Fibroblast of lung (primary cell): ENCODE measurements around the gene RIMS1. TPM values are rescaled to one million over a fixed set of nuclear protein-coding genes. Genes with fewer than 3 reads are reported as not detected.

Experiments
- DNase-seq, 2 donors: peaks; one replicate each; pipeline versions ENCODE4 v3.0.0 to v3.0.0-alpha.2; 2010; ENCODE audit warnings: low read depth in 2 of 2
- H2AFZ ChIP-seq: 2 replicates; pipeline ENCODE4 v1.5.1; 2012; ENCODE audit warnings: low read length, control low read depth, inconsistent platforms
- H3K27ac ChIP-seq: 2 replicates; pipeline ENCODE4 v1.5.1; 2011; ENCODE audit warnings: low read length, control low read depth; ENCODE audit not compliant: insufficient read depth
- H3K27me3 ChIP-seq: 2 replicates; pipeline ENCODE4 v1.5.1; 2011; ENCODE audit warnings: mild to moderate bottlenecking, low read length; ENCODE audit not compliant: control insufficient read depth, insufficient read depth
- H3K36me3 ChIP-seq: 2 replicates; pipeline ENCODE4 v1.5.1; 2011; ENCODE audit warnings: low read length; ENCODE audit not compliant: control insufficient read depth, insufficient read depth
- H3K4me1 ChIP-seq: 2 replicates; pipeline ENCODE4 v1.5.1; 2011; ENCODE audit warnings: low read length; ENCODE audit not compliant: control insufficient read depth, insufficient read depth; ENCODE audit errors: extremely low read depth
- H3K4me2 ChIP-seq: 2 replicates; pipeline ENCODE4 v1.5.1; 2011; ENCODE audit warnings: low read length, control low read depth; ENCODE audit not compliant: insufficient read depth; ENCODE audit errors: extremely low read depth
- H3K4me3 ChIP-seq, 4 experiments: fragments of 200-600 bp in 1 of 4; sonication (generic) in 1 of 4; replicated peaks in 1 of 4; 2 replicates each; pipeline ENCODE4 v1.5.1; 2011 to 2016; ENCODE audit warnings: low read length in 4 of 4, low read depth in 3 of 4, mild to moderate bottlenecking in 3 of 4, control low read depth in 2 of 4, inconsistent platforms in 1 of 4, mixed read lengths in 1 of 4; ENCODE audit not compliant: insufficient read depth in 1 of 4; ENCODE audit errors: control extremely low read depth in 1 of 4
- H3K79me2 ChIP-seq: 2 replicates; pipeline ENCODE4 v1.5.1; 2012; ENCODE audit warnings: mild to moderate bottlenecking, low read length, inconsistent platforms; ENCODE audit not compliant: control insufficient read depth, insufficient read depth
- H3K9ac ChIP-seq: 2 replicates; pipeline ENCODE4 v1.5.1; 2011; ENCODE audit warnings: mild to moderate bottlenecking, low read length, control low read depth; ENCODE audit not compliant: insufficient read depth
- H3K9me3 ChIP-seq: 2 replicates; pipeline ENCODE4 v1.5.1; 2012; ENCODE audit warnings: low read depth, low read length; ENCODE audit not compliant: control insufficient read depth, insufficient read depth
- H4K20me1 ChIP-seq: 2 replicates; pipeline ENCODE4 v1.5.1; 2011; ENCODE audit warnings: low read length; ENCODE audit not compliant: control insufficient read depth, insufficient read depth; ENCODE audit errors: extremely low read depth
- CTCF ChIP-seq, 2 donors: IDR thresholded peaks in 1 of 2; conservative IDR thresholded peaks in 1 of 2; 1 replicate in 1 of 2; 2 replicates in 1 of 2; pipeline ENCODE4 v1.5.1; 2011 to 2012; ENCODE audit warnings: low read length in 2 of 2, control low read depth in 1 of 2, inconsistent platforms in 1 of 2, low read depth in 1 of 2, mild to moderate bottlenecking in 1 of 2
- EZH2 ChIP-seq: IDR thresholded peaks from 2 replicates; pipeline ENCODE4 v1.5.1; 2012; ENCODE audit warnings: low read length, control low read depth, mild to moderate bottlenecking; ENCODE audit errors: missing control alignments
- polyA plus RNA-seq, 2 donors: library from polyadenylated mRNA; depleted of rRNA in 1 of 2; stranded (reverse) in 1 of 2; unstranded in 1 of 2; fragments of >200 nt; gene quantifications; 2 replicates each; pipeline ENCODE4 v1.2.1, GENCODE V29; 2011 to 2012; ENCODE audit warnings: missing spikeins in 1 of 2
- total RNA-seq: library from RNA; depleted of rRNA; stranded (reverse); fragments of >200 nt; gene quantifications from 2 replicates; pipeline ENCODE4 v1.2.1, GENCODE V29; 2014

RIMS1 gene
- total and polyA plus RNA-seq, 2 donors (not counting 1 experiment from before 2014, with no cell fraction given) = 1.1 to 2.3 TPM

GRCh38 chr6:72261554-72261953 is 375.2 kb downstream of the RIMS1 start:
- H3K27me3 ChIP-seq = no peaks in the 10 kb centered on the region
- TF ChIP-seq EZH2 (no peak), CTCF (conservative IDR thresholded peaks at IDR 0.05 in 1 of 2, IDR thresholded peaks at IDR 0.05 in 1 of 2; ENCODE audit: low read depth in 1 of 2, low read length in 2 of 2) (no peak)
- H3K4me3 ChIP-seq = no peak overlapping the region
- DNase-seq = no peak
- no peaks in the 10 kb centered on the region for H4K20me1 ChIP-seq
- H3K79me2 ChIP-seq = no peaks in the 10 kb centered on the region
- no peak overlapping the region for H3K4me2 ChIP-seq
- H3K27ac ChIP-seq = no peak overlapping the region
- H3K4me1 ChIP-seq = no peaks in the 10 kb centered on the region
- H3K9me3 ChIP-seq = no peaks in the 10 kb centered on the region
- H2AFZ ChIP-seq = no peak overlapping the region
- H3K36me3 ChIP-seq = no peaks in the 10 kb centered on the region
- H3K9ac ChIP-seq = no peak overlapping the region

- Histone ChIP-seq H3K4me1 (no peaks in the 10 kb centered on the region), H4K20me1 (no peaks in the 10 kb centered on the region), H3K27ac (no peak overlapping the region), H3K27me3 (no peaks in the 10 kb centered on the region), H3K79me2 (no peaks in the 10 kb centered on the region), H3K9ac (no peak overlapping the region), H3K4me2 (no peak overlapping the region), H3K4me3 (no peak overlapping the region), H3K9me3 (no peaks in the 10 kb centered on the region), H2AFZ (no peak overlapping the region), H3K36me3 (no peaks in the 10 kb centered on the region)
- TF ChIP-seq EZH2 (no peak), CTCF (conservative IDR thresholded peaks at IDR 0.05 in 1 of 2, IDR thresholded peaks at IDR 0.05 in 1 of 2; ENCODE audit: low read depth in 1 of 2, low read length in 2 of 2) (no peak)
- DNase-seq = no peak
Measured at GRCh38 chr6:72262254-72262653, 375.9 kb downstream of the RIMS1 start.

GRCh38 chr6:72267470-72267869 is 381.1 kb downstream of the RIMS1 start:
- Histone ChIP-seq H3K9ac (no peak overlapping the region), H3K79me2 (no peaks in the 10 kb centered on the region), H2AFZ (no peak overlapping the region), H3K4me3 (no peak overlapping the region), H3K4me1 (no peaks in the 10 kb centered on the region), H4K20me1 (no peaks in the 10 kb centered on the region), H3K4me2 (no peak overlapping the region), H3K27ac (no peak overlapping the region), H3K27me3 (no peaks in the 10 kb centered on the region), H3K9me3 (no peaks in the 10 kb centered on the region), H3K36me3 (no peaks in the 10 kb centered on the region)
- DNase-seq = no peak
- TF ChIP-seq CTCF (conservative IDR thresholded peaks at IDR 0.05 in 1 of 2, IDR thresholded peaks at IDR 0.05 in 1 of 2; ENCODE audit: low read depth in 1 of 2, low read length in 2 of 2) = no peak
